GM18498 (cell line): ENCODE results near the gene FGR.
A peak's percentile ranks its signal among the peaks of the same experiment; 100 is the strongest.
"Not testable (repeated sequence)": the region's sequence is repeated elsewhere in the genome, so short reads cannot be mapped to it uniquely, and the experiment has no call there.

Experiments used
- ATAC-seq: cut with Tn5 transposase; IDR thresholded peaks from one replicate; pipeline ENCODE4 v1.9.1; 2021; ENCODE audit warnings: mild to moderate bottlenecking, moderate library complexity; ENCODE audit not compliant: unreplicated experiment

FGR gene

GRCh38 chr1:27634985-27635367 lies at the start of gene FGR:
Gene FGR (minus strand): TSS chr1:27635185. CDS start chr1:27623916, 11,269 bp downstream.
- ATAC-seq = no peak

DNA sequence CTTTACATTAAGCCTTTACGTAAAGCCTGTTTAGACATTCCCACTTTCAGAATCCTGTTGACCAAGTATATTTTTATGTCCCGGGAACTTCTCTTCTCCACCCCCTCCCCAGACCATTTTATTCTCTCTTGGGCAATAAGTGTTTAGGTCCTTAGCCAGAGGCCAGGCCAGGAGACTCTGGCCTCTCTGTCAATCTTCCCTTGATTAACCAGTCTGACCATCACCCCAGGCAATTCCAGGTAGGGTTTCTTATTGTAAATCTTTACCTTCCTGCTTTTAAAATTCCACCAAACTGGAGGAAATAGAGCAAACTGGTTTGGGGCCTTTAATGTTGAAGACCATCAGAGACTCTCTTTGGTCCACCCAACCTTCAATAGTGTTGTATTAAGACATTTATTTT lies 49.2 kb upstream of the FGR start:
- ATAC-seq = no peak

GRCh38 chr1:27682351-27682944 lies 47.5 kb upstream of the FGR start:
- ATAC-seq = no peak

GRCh38 chr1:27681580-27681979 lies 46.6 kb upstream of the FGR start:
- ATAC-seq = not testable (repeated sequence)

- not testable (repeated sequence) for ATAC-seq
These were observed 45.3 kb upstream of the FGR start for GRCh38 chr1:27680225-27680791.

DNA sequence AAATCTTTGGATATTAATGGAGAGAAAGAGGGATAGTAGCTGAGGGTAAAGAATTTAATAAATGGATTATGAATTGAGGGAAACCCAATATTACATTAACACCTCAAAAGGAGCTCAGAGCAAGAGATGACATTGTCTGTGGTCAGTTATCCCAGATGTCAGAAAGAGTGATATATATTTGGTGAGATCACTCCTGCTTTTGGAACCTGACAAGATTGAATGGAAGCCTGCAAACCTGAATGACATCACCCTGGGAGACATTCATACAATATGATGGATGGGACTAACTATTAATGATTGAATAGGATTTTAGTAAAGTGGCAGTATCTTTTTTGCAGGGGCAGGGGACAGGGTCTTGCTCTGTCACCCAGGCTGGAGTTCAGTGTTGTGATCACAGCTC lies 43.8 kb upstream of the FGR start:
- ATAC-seq = no peak

DNA sequence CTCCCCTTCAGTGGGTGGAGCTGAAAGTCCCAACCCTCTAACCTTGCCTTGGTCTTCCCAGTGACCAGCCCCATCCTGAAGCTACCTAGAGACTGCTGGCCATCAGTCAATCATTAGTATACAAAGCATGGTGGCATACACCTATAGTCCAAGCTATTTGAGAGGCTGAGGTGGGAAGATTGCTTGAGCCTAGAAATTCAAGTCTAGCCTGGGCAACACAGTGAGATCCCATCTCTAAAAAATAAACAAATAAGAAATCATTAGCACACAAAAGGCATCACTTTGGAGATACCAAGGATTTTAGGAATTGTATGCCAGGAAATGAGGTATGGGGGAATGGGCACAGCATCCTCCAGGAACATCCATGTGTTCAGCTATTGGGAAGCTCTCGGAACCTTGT lies 41.4 kb upstream of the FGR start:
- ATAC-seq = no peak

GRCh38 chr1:27672750-27673112 lies 37.7 kb upstream of the FGR start:
- no peak for ATAC-seq

GRCh38 chr1:27671964-27672749 lies 37.2 kb upstream of the FGR start, which contains the start of gene IFI6:
Gene IFI6 (minus strand): TSS chr1:27672192. CDS start chr1:27669314, 2,878 bp downstream.
- ATAC-seq = peak; percentile 79

DNA sequence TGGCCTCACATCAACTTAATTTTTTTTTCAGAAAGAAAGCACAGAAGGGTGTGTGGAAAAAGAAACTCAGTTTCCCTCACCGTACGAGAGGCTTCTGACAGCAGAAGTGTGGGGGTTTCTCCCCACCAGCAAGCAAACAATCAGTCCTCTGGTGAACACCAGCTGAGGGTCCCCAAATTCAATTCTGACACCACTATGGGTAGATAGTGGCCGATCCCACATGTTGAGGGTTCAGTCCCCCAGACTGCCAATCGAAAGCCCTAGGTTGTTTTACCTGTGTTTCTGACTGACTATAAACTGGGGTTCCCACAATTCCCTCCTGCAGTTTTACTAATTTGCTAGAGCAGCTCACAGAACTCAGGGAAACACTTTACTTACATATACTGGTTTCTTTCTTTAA lies 34.9 kb upstream of the FGR start:
- no peak for ATAC-seq

GRCh38 chr1:27668808-27669723 lies 34.1 kb upstream of the FGR start:
- ATAC-seq = peak; percentile 38

GRCh38 chr1:27668121-27668807 lies 33.3 kb upstream of the FGR start:
- no peak for ATAC-seq

- no peak for ATAC-seq
These were observed 31.8 kb upstream of the FGR start for GRCh38 chr1:27666791-27667254.

- ATAC-seq = no peak
These were observed 31.3 kb upstream of the FGR start for GRCh38 chr1:27666294-27666693.

DNA sequence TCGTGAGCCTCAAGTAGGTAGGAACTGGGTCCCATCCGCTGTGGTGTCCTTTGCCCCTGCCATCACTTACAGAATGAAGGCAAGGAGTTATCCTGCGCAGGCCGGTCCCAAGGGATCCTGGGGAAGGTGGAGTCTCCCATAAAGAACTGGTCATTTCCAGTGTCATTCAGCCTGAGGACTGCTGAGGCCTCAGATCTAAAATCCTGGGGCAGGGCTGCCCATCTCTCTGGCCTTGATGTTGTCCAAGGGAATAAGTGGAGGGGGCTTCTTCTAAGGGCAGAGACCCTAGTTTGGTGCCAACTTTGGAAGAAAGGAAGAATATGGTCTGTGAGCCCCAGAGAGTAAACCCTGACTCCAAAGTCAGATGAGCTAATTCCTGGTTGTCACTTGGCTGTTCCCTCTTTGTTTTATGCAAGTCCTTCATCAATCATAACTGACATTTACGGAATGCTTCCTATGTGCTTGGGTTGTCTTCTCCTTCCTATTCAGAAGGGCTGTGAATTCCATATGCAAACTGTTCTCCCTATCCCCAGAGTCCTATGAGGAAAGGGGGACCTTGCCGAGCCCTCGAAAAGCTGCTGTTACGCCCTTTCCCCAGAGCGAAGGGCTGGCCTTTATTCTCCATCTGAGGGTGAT lies 30.1 kb upstream of the FGR start:
- no peak for ATAC-seq

GRCh38 chr1:27664291-27664690 lies 29.3 kb upstream of the FGR start:
- ATAC-seq = no peak

DNA sequence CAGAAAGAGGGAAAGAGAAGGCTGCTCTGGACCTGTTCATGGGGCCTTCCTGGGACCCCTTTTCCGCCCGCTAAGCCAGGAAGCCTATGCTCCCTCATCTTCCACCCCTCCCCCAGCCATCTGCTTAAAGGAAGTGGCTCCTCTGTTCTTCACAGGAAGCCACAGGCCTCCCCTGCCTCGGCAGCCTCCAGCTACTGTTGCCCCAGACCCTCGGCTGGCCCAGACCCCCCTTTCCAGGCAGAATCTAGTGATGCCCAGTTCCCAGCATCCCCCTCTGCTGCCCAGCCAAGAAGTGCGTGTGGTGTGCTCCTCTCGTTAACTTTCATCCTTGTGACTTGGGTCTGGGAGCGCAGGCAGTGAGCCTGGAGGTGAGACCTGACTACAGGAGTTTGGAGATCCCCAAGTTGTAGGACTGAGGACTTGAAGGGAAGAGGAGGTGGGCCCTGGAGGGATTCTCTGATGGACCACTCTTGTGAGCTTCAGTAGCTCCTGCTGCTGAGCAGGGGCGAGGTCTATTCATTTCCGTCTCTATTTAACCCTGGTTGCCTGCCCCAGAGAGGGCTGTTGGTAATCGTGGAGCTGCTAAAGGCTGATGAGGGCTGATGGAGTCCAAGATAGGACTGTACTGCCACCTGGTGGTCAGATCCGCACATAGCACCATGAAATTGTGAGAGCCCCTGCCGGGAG lies 27.9 kb upstream of the FGR start:
- peak; percentile 42 for ATAC-seq

GRCh38 chr1:27662261-27662660 lies 27.3 kb upstream of the FGR start:
- no peak for ATAC-seq

DNA sequence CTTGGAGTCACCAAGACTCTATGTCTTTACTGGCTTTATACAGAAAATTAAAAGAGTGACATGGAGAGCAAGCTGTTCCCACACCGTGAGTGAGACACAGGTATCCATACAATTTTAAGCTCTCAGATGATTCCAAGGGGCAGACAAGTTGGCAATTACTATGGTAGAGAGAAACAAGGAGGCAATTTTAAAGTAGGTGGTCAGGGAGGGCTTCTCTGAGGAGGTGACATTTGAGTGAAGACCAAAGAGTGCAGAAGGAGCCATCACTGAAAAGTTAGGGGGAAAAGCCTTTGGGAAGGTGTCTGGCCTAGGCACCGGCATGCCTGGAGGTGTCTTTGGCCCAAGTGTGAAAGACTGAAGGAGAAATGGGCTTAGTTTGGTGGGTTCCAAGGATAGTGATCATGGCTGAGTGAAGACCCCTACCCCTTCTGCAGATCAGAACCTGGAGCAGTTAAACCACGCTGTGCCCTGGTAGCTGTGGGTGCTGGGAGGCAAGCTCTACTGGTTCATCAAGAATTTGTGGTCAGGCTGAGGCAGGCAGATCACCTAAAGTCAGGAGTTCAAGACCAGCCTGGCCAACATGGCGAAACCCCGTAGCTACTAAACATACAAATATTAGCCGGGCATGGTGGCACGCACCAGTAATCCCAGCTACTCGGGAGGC lies 26.6 kb upstream of the FGR start:
- ATAC-seq = no peak
